ENCODE results near the gene CDH22. TPM values are rescaled to one million over a fixed set of nuclear protein-coding genes. Genes with fewer than 3 reads are reported as not detected.
A peak's percentile ranks its signal among the peaks of the same experiment; 100 is the strongest.

CDH22 gene
- total and polyA plus RNA-seq, 12 donors = 0.19 to 2.9 (median 0.97) TPM; not detected in 4

GRCh38 chr20:46249671-46250070, 58.6 kb downstream of the CDH22 start:
- Histone ChIP-seq H3K27me3 (peaks cover 32% of the 10 kb centered on the region), H3K4me3 (no peak overlapping the region), H3K36me3 (replicated peaks in 1 of 2) (no peaks in the 10 kb centered on the region), H3K4me1 (replicated peaks in 1 of 2) (no peaks in the 10 kb centered on the region), H3K27ac (no peak overlapping the region), H3K9me3 (replicated peaks in 1 of 3) (no peaks in the 10 kb centered on the region)
- TF ChIP-seq POLR2A (IDR thresholded peaks at IDR 0.05) = no peak
- no peak for TF ChIP-seq CTCF (IDR thresholded peaks at IDR 0.05)
- intact Hi-C loops (cut with DNase I) = no loop called here
- no peak for DNase-seq
- 76 to 83% (median 80%) methylated on average over 3 of the region's 3 CpGs for WGBS, 4 donors

- DNase-seq = peak in 1 of 7 donors; percentile 76
- H3K4me1 ChIP-seq (replicated peaks in 1 of 2) = no peaks in the 10 kb centered on the region
- intact Hi-C loops (cut with DNase I) = no loop called here
- H3K27me3 ChIP-seq = peaks cover 27% of the 10 kb centered on the region
- no peaks in the 10 kb centered on the region for H3K36me3 ChIP-seq (replicated peaks in 1 of 2)
- H3K4me3 ChIP-seq = no peak overlapping the region
- no peak for TF ChIP-seq POLR2A (IDR thresholded peaks at IDR 0.05)
- no peak for TF ChIP-seq CTCF (IDR thresholded peaks at IDR 0.05)
- 13 to 18% (median 15%) methylated on average over 23 of the region's 23 CpGs for WGBS, 4 donors
- H3K27ac ChIP-seq = no peak overlapping the region
- H3K9me3 ChIP-seq (replicated peaks in 1 of 3) = no peaks in the 10 kb centered on the region
These were observed 61.7 kb downstream of the CDH22 start for GRCh38 chr20:46246559-46246958.

GRCh38 chr20:46243707-46244628, 64.3 kb downstream of the CDH22 start:
- Histone ChIP-seq H3K4me1 (replicated peaks in 1 of 2) (no peaks in the 10 kb centered on the region), H3K9me3 (replicated peaks in 1 of 3) (no peaks in the 10 kb centered on the region), H3K36me3 (replicated peaks in 1 of 2) (no peaks in the 10 kb centered on the region), H3K4me3 (no peak overlapping the region), H3K27me3 (peaks cover 8% of the 10 kb centered on the region), H3K27ac (no peak overlapping the region)
- intact Hi-C loops (cut with DNase I) = no loop called here
- WGBS, 4 donors = 60 to 68% (median 66%) methylated on average over 6 to 9 of the region's 9 CpGs
- TF ChIP-seq POLR2A (IDR thresholded peaks at IDR 0.05) (no peak), CTCF (IDR thresholded peaks at IDR 0.05) (no peak)
- DNase-seq = peak in 1 of 7 donors; percentile 65

- TF ChIP-seq CTCF (IDR thresholded peaks at IDR 0.05) (no peak), POLR2A (IDR thresholded peaks at IDR 0.05) (no peak)
- Histone ChIP-seq H3K4me1 (replicated peaks in 1 of 2) (no peaks in the 10 kb centered on the region), H3K27ac (no peak overlapping the region), H3K27me3 (peaks cover 8% of the 10 kb centered on the region), H3K36me3 (replicated peaks in 1 of 2) (no peaks in the 10 kb centered on the region), H3K4me3 (no peak overlapping the region), H3K9me3 (replicated peaks in 1 of 3) (no peaks in the 10 kb centered on the region)
- DNase-seq = no peak
- intact Hi-C loops (cut with DNase I) = no loop called here
- 49 to 64% (median 56%) methylated on average over 2 of the region's 2 CpGs for WGBS, 4 donors
These were observed 65.9 kb downstream of the CDH22 start for GRCh38 chr20:46242390-46242789.

All from adrenal gland (tissue), 12 donors.